Astrocyte (in vitro differentiated cells and primary cell): ENCODE measurements around the gene FBXW7. TPM values are rescaled to one million over a fixed set of nuclear protein-coding genes. Genes with fewer than 3 reads are reported as not detected.

Source experiments
- DNase-seq: peaks from one replicate; pipeline ENCODE4 v3.0.0-alpha.2; 2010; ENCODE audit warnings: low read depth
- FAIRE-seq: peaks from 2 replicates; lab custom pipeline; 2011; peaks lifted over from hg19 to GRCh38; lab: Jason Lieb, UNC
- H2AFZ ChIP-seq: 2 replicates; pipeline ENCODE4 v1.6.0; 2012; ENCODE audit warnings: low read depth, low read length, inconsistent platforms
- H3K27ac ChIP-seq: 2 replicates; pipeline ENCODE4 v1.5.1; 2011; ENCODE audit warnings: low read depth, low read length, inconsistent platforms
- H3K27me3 ChIP-seq: 2 replicates; pipeline ENCODE4 v1.6.0; 2011; ENCODE audit warnings: low read length, inconsistent platforms; ENCODE audit not compliant: insufficient read depth
- H3K36me3 ChIP-seq: 2 replicates; pipeline ENCODE4 v1.5.1; 2011; ENCODE audit warnings: low read length, inconsistent platforms; ENCODE audit not compliant: insufficient read depth
- H3K4me1 ChIP-seq: 2 replicates; pipeline ENCODE4 v1.5.1; 2011; ENCODE audit warnings: low read length, inconsistent platforms; ENCODE audit not compliant: insufficient read depth
- H3K4me2 ChIP-seq: 2 replicates; pipeline ENCODE4 v1.6.0; 2012; ENCODE audit warnings: low read length, inconsistent platforms
- H3K4me3 ChIP-seq: 2 replicates; pipeline ENCODE4 v1.5.1; 2011; ENCODE audit warnings: low read depth, mild to moderate bottlenecking, low read length, inconsistent platforms; ENCODE audit not compliant: insufficient read depth
- H3K79me2 ChIP-seq: 2 replicates; pipeline ENCODE4 v1.6.0; 2012; ENCODE audit warnings: mild to moderate bottlenecking, low read length, inconsistent platforms; ENCODE audit not compliant: insufficient read depth
- H3K9ac ChIP-seq: 2 replicates; pipeline ENCODE4 v1.6.0; 2012; ENCODE audit warnings: mild to moderate bottlenecking, low read length, inconsistent platforms
- H3K9me3 ChIP-seq: 2 replicates; pipeline ENCODE4 v1.5.1; 2012; ENCODE audit warnings: low read depth, mild to moderate bottlenecking, low read length, inconsistent platforms; ENCODE audit not compliant: insufficient read depth
- H4K20me1 ChIP-seq: 2 replicates; pipeline ENCODE4 v1.6.0; 2012; ENCODE audit warnings: low read length, inconsistent platforms; ENCODE audit not compliant: insufficient read depth
- H3K27ac Mint-ChIP-seq: one replicate; pipeline ENCODE4 v1.8.0; 2021; ENCODE audit warnings: mild to moderate bottlenecking, mixed read lengths; ENCODE audit not compliant: unreplicated experiment
- H3K27me3 Mint-ChIP-seq: one replicate; pipeline ENCODE4 v1.8.0; 2021; ENCODE audit warnings: low read depth, mixed read lengths; ENCODE audit not compliant: unreplicated experiment
- H3K36me3 Mint-ChIP-seq: one replicate; pipeline ENCODE4 v1.8.0; 2021; ENCODE audit warnings: low read depth, mixed read lengths; ENCODE audit not compliant: unreplicated experiment
- H3K4me1 Mint-ChIP-seq: one replicate; pipeline ENCODE4 v1.8.0; 2021; ENCODE audit warnings: low read depth, mixed read lengths; ENCODE audit not compliant: unreplicated experiment
- H3K4me3 Mint-ChIP-seq: one replicate; pipeline ENCODE4 v1.8.0; 2021; ENCODE audit warnings: mild to moderate bottlenecking, moderate library complexity, mixed read lengths; ENCODE audit not compliant: unreplicated experiment
- H3K9me3 Mint-ChIP-seq: one replicate; pipeline ENCODE4 v1.8.0; 2021; ENCODE audit warnings: mild to moderate bottlenecking, mixed read lengths; ENCODE audit not compliant: unreplicated experiment
- CTCF ChIP-seq: IDR thresholded peaks from 2 replicates; pipeline ENCODE4 v1.5.1; 2011; ENCODE audit warnings: low read depth, mild to moderate bottlenecking, inconsistent platforms, low read length, moderate library complexity; ENCODE audit not compliant: insufficient read depth
- EZH2 ChIP-seq: IDR thresholded peaks from 2 replicates; pipeline ENCODE4 v1.6.1; 2012; ENCODE audit warnings: mild to moderate bottlenecking, low read length, inconsistent platforms; ENCODE audit not compliant: insufficient read depth
- total RNA-seq: library from RNA; stranded (reverse); gene quantifications from 2 replicates; pipeline ENCODE4 v1.2.1, GENCODE V29; 2021

FBXW7 gene
- total RNA-seq, 1 donor from 2014 or later, result 34.7 TPM

GRCh38 chr4:152408514-152409327 lies 127.2 kb downstream of the FBXW7 start:
- Histone ChIP-seq H3K9ac (no peak overlapping the region), H3K4me2 (no peak overlapping the region), H3K36me3 (no peaks in the 10 kb centered on the region), H3K27me3 (no peaks in the 10 kb centered on the region), H3K4me3 (no peak overlapping the region), H3K79me2 (peaks cover 2% of the 10 kb centered on the region), H3K4me1 (no peaks in the 10 kb centered on the region), H3K27ac (no peak overlapping the region), H2AFZ (no peak overlapping the region), H3K9me3 (no peaks in the 10 kb centered on the region), H4K20me1 (peaks cover 9% of the 10 kb centered on the region)
- DNase-seq (no peak), FAIRE-seq (peak; percentile 41)
- Mint-ChIP-seq H3K27ac (no peak overlapping the region), H3K9me3 (no peaks in the 10 kb centered on the region), H3K4me1 (no peaks in the 10 kb centered on the region), H3K36me3 (no peaks in the 10 kb centered on the region), H3K27me3 (no peaks in the 10 kb centered on the region), H3K4me3 (no peak overlapping the region)
- TF ChIP-seq CTCF, result peak; percentile 72
- TF ChIP-seq EZH2, result no peak

GRCh38 chr4:152401424-152401823 lies 134.5 kb downstream of the FBXW7 start:
- no peak overlapping the region for H2AFZ ChIP-seq
- no peak overlapping the region for H3K27ac Mint-ChIP-seq
- no peak overlapping the region for H3K4me3 ChIP-seq
- H3K36me3 Mint-ChIP-seq, result no peaks in the 10 kb centered on the region
- H3K27me3 Mint-ChIP-seq, result no peaks in the 10 kb centered on the region
- no peaks in the 10 kb centered on the region for H3K27me3 ChIP-seq
- no peak overlapping the region for H3K4me2 ChIP-seq
- H3K27ac ChIP-seq, result no peak overlapping the region
- H4K20me1 ChIP-seq, result peaks cover 16% of the 10 kb centered on the region
- no peaks in the 10 kb centered on the region for H3K9me3 Mint-ChIP-seq
- no peaks in the 10 kb centered on the region for H3K4me1 ChIP-seq
- peaks cover 2% of the 10 kb centered on the region for H3K79me2 ChIP-seq
- H3K9me3 ChIP-seq, result no peaks in the 10 kb centered on the region
- H3K4me1 Mint-ChIP-seq, result no peaks in the 10 kb centered on the region
- no peak overlapping the region for H3K9ac ChIP-seq
- DNase-seq (no peak), FAIRE-seq (no peak)
- no peak overlapping the region for H3K4me3 Mint-ChIP-seq
- no peak for TF ChIP-seq EZH2
- no peak for TF ChIP-seq CTCF
- H3K36me3 ChIP-seq, result no peaks in the 10 kb centered on the region

- Histone ChIP-seq H4K20me1 (peaks cover 16% of the 10 kb centered on the region), H3K9ac (no peak overlapping the region), H3K9me3 (no peaks in the 10 kb centered on the region), H2AFZ (no peak overlapping the region), H3K27me3 (no peaks in the 10 kb centered on the region), H3K4me3 (no peak overlapping the region), H3K27ac (no peak overlapping the region), H3K4me1 (no peaks in the 10 kb centered on the region), H3K4me2 (no peak overlapping the region), H3K36me3 (no peaks in the 10 kb centered on the region), H3K79me2 (peaks cover 2% of the 10 kb centered on the region)
- DNase-seq, result no peak
- Mint-ChIP-seq H3K4me3 (no peak overlapping the region), H3K27ac (no peak overlapping the region), H3K36me3 (no peaks in the 10 kb centered on the region), H3K4me1 (no peaks in the 10 kb centered on the region), H3K9me3 (no peaks in the 10 kb centered on the region), H3K27me3 (no peaks in the 10 kb centered on the region)
- TF ChIP-seq CTCF (no peak), EZH2 (no peak)
- FAIRE-seq, result no peak
These were observed 136.6 kb downstream of the FBXW7 start for GRCh38 chr4:152399246-152399645.
